Suprapubic skin (tissue), 4 donors: ENCODE measurements around the gene SLC1A3. TPM values are rescaled to one million over a fixed set of nuclear protein-coding genes. Genes with fewer than 3 reads are reported as not detected.

Source experiments
- DNase-seq, 2 donors: peaks; one replicate each; pipeline ENCODE4 v3.0.0-alpha.2; 2019; ENCODE audit warnings: low spot score in 2 of 2
- H3K27ac ChIP-seq: fragments of 200-600 bp; sonication (generic); one replicate; pipeline ENCODE4 v1.5.1; 2019
- H3K27me3 ChIP-seq: fragments of 200-600 bp; sonication (generic); one replicate; pipeline ENCODE4 v1.5.1; 2019
- H3K36me3 ChIP-seq: fragments of 200-600 bp; sonication (generic); one replicate; pipeline ENCODE4 v1.5.1; 2019
- H3K4me1 ChIP-seq: fragments of 200-600 bp; sonication (generic); one replicate; pipeline ENCODE4 v1.5.1; 2019
- H3K4me3 ChIP-seq: fragments of 200-600 bp; sonication (generic); one replicate; pipeline ENCODE4 v1.5.1; 2019; ENCODE audit warnings: mild to moderate bottlenecking
- H3K9me3 ChIP-seq: fragments of 200-600 bp; sonication (generic); one replicate; pipeline ENCODE4 v1.5.1; 2019
- EP300 ChIP-seq: sonication (generic); formaldehyde crosslinking; IDR thresholded peaks from one replicate; pipeline ENCODE4 v1.6.1; 2017; ENCODE audit warnings: antibody characterized with exemption
- POLR2A ChIP-seq, 2 donors: fragments of 450-650 bp; IDR thresholded peaks; one replicate each; pipeline ENCODE4 v1.6.1; 2017; ENCODE audit warnings: antibody characterized with exemption in 2 of 2, mild to moderate bottlenecking in 2 of 2, moderate library complexity in 2 of 2
- POLR2AphosphoS5 ChIP-seq, 3 donors: sonication (generic); formaldehyde crosslinking; IDR thresholded peaks; one replicate each; pipeline ENCODE4 v1.6.1; 2017; ENCODE audit warnings: antibody characterized with exemption in 3 of 3
- WGBS: methylation state at CpG from one replicate; pipeline ENCODE4 v1.1.5; 2018; 5-methylcytosine and 5-hydroxymethylcytosine counted together
- total RNA-seq, 4 donors: library from RNA; depleted of rRNA; stranded (reverse); fragments of >200 nt; gene quantifications; one replicate each; pipeline ENCODE4 v1.1.0, GENCODE V29; 2016
- TF ChIP-seq, protein P1 (sequence below), 2 donors: fragments of 200-600 bp in 1 of 2; fragments of 450-650 bp in 1 of 2; sonication (generic) in 1 of 2; IDR thresholded peaks; one replicate each; pipeline ENCODE4 v1.5.1; 2016 to 2019; ENCODE audit warnings: antibody characterized with exemption in 2 of 2, mild to moderate bottlenecking in 1 of 2, moderate library complexity in 1 of 2

The SLC1A3 gene
- total RNA-seq, 4 donors from 2014 or later: 19.8 to 34.2 (median 25.3) TPM

DNA sequence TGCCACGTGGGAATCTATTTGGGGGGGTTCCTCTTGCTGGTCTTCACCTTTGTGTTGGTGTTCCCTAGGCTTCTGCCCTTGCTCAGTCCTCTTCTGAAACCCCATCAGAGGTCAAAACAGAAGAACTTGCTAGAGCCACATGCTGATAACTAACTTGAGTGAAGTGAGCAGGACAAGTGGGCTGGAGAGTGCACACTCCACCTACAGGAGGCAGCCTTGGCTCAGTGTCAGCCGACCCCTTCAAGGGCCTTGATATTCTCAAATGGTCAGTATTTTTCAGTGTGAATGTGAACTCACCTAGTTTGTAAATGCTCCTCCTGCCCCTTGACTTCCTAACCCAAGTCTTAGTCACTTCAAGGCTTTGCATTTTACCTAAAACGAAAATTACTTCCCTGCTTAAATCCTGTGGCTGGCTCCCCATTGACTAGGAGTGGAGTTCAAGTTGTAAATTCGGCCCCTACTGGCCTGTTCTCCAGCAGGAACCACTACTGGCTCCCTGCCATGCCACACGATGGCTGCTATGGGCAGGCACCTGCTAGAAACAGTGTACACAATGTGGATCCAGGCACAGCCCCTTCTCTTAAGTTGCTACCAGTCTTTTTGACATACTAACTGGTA lies 3.6 kb upstream of the SLC1A3 start:
- H3K36me3 ChIP-seq: no peaks in the 10 kb centered on the region
- H3K27ac ChIP-seq: no peak overlapping the region
- DNase-seq: no peak
- WGBS: 75% methylated on average over 4 of the region's 5 CpGs
- H3K27me3 ChIP-seq: no peaks in the 10 kb centered on the region
- H3K4me3 ChIP-seq: no peak overlapping the region
- peaks cover 10% of the 10 kb centered on the region for H3K4me1 ChIP-seq
- TF ChIP-seq POLR2AphosphoS5 (IDR thresholded peaks at IDR 0.05) (no peak), EP300 (no peak), POLR2A (IDR thresholded peaks at IDR 0.05) (no peak)
- TF ChIP-seq, protein P1, sequence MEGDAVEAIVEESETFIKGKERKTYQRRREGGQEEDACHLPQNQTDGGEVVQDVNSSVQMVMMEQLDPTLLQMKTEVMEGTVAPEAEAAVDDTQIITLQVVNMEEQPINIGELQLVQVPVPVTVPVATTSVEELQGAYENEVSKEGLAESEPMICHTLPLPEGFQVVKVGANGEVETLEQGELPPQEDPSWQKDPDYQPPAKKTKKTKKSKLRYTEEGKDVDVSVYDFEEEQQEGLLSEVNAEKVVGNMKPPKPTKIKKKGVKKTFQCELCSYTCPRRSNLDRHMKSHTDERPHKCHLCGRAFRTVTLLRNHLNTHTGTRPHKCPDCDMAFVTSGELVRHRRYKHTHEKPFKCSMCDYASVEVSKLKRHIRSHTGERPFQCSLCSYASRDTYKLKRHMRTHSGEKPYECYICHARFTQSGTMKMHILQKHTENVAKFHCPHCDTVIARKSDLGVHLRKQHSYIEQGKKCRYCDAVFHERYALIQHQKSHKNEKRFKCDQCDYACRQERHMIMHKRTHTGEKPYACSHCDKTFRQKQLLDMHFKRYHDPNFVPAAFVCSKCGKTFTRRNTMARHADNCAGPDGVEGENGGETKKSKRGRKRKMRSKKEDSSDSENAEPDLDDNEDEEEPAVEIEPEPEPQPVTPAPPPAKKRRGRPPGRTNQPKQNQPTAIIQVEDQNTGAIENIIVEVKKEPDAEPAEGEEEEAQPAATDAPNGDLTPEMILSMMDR (IDR thresholded peaks at IDR 0.05): no peak
- no peaks in the 10 kb centered on the region for H3K9me3 ChIP-seq

DNA sequence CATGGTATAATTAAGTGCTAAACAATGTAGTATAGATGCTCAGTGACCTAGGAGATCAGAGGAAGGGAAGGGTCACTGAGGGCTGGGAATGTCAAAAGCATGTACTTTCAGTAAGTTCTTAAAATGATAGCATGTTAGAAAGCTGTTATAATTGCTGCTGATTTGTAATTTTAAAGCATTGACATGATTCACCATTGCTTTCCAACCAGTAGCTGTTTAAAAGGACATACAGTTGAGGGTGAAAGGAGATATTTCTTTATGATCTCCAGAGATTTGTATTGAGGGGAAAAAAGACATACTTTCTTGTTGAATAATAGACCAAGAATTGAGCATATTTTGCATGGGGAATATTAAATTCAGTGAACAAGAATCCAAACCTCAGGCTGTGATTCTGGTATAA lies 1.2 kb upstream of the SLC1A3 start:
- no peak for DNase-seq
- no peaks in the 10 kb centered on the region for H3K27me3 ChIP-seq
- H3K4me3 ChIP-seq: no peak overlapping the region
- no peaks in the 10 kb centered on the region for H3K36me3 ChIP-seq
- H3K4me1 ChIP-seq: peaks cover 16% of the 10 kb centered on the region
- H3K9me3 ChIP-seq: no peaks in the 10 kb centered on the region
- no peak overlapping the region for H3K27ac ChIP-seq
- TF ChIP-seq POLR2AphosphoS5 (IDR thresholded peaks at IDR 0.05) (no peak), POLR2A (IDR thresholded peaks at IDR 0.05) (no peak), EP300 (no peak)
- TF ChIP-seq, protein P1 (IDR thresholded peaks at IDR 0.05): no peak

DNA sequence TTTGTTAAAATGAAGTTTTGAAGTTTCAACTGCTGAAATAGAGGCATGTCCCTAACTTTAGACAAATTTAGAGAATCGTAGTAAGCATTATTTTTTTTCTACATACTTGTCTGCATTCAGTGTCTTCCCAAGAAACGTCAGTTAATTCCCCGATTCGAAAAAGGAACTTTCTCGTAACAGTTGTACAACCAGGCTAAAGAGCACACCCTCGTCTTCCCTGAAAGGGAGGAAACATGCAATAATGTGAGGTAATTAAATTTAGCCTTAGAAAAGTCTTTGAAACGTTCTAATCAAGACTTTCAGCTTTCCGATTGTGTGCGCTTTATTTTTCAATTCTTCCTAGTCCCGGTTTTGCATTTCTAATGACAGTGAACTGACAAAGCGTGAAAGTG lies 374 bp upstream of the SLC1A3 start:
- H3K27ac ChIP-seq: no peak overlapping the region
- TF ChIP-seq POLR2A (IDR thresholded peaks at IDR 0.05) (no peak), EP300 (no peak), POLR2AphosphoS5 (IDR thresholded peaks at IDR 0.05) (no peak)
- TF ChIP-seq, protein P1 (IDR thresholded peaks at IDR 0.05): no peak
- no peak for DNase-seq
- 2% methylated on average over 11 of the region's 11 CpGs for WGBS
- H3K4me1 ChIP-seq: peaks cover 16% of the 10 kb centered on the region
- no peaks in the 10 kb centered on the region for H3K9me3 ChIP-seq
- peak overlapping the region; percentile 51 for H3K4me3 ChIP-seq
- H3K27me3 ChIP-seq: no peaks in the 10 kb centered on the region
- H3K36me3 ChIP-seq: no peaks in the 10 kb centered on the region

DNA sequence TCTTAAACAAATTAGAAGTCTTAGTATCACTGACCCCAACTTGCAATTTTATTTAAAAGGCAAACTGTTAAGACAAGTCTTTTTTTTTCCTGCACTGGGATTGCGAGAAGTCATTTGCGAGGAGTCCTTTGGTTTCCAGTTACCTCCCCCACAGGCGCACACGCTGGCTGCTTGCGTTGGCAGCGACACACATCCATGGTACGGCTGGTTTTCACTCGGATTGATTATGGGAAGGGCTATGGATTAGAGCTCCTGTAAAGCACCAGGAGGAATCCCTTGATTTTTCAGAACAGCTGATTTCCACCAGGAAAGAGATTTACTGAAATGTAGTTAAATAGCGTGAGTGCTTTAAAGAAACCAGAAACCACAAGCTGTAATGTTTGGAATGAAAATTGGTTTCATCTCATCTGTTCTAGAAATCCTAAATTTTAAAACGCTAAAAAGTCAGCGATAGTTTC lies 737 bp downstream of the SLC1A3 start:
- 1% methylated on average over 11 of the region's 11 CpGs for WGBS
- Histone ChIP-seq H3K27ac (no peak overlapping the region), H3K4me1 (peaks cover 16% of the 10 kb centered on the region), H3K36me3 (no peaks in the 10 kb centered on the region), H3K4me3 (peak overlapping the region; percentile 51), H3K9me3 (no peaks in the 10 kb centered on the region), H3K27me3 (no peaks in the 10 kb centered on the region)
- no peak for DNase-seq
- TF ChIP-seq, protein P1 (IDR thresholded peaks at IDR 0.05): no peak
- no peak for TF ChIP-seq POLR2A (IDR thresholded peaks at IDR 0.05)
- TF ChIP-seq EP300: no peak
- TF ChIP-seq POLR2AphosphoS5 (IDR thresholded peaks at IDR 0.05): no peak

DNA sequence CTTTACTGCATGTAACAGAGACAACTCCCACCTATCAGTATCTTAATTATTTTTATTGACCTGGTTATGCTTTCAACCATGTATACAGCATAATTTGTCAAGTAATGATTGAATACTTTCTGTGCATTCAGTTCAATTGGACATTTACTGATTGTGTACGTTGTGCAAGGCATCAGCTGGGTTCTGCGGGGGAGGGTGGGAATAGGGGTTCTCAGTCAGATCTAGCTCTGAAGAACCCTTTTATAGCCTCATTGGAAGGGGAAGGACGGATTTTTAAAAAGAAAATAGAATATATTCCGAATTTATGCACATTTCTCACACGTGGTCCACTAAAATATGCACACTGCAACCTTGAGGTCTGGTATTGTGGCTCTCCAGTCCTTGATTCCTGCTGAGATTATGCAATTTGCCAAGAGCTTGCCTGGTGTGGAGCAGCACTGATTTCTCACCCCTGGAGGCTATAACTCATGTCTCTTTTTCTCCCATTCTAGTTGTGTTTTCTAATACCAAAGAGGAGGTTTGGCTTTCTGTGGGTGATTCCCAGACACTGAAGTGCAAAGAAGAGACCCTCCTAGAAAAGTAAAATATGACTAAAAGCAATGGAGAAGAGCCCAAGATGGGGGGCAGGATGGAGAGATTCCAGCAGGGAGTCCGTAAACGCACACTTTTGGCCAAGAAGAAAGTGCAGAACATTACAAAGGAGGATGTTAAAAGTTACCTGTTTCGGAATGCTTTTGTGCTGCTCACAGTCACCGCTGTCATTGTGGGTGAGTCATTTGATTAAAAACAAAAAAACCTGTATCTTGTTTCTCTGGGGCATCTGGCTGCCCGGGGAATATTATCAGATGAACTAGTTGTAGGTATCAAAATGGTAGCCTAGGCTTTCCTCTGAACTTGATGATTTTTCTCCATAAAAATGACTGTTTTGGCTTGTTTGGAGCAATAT lies 1.7 kb downstream of the SLC1A3 start:
- Histone ChIP-seq H3K27me3 (no peaks in the 10 kb centered on the region), H3K9me3 (no peaks in the 10 kb centered on the region), H3K4me3 (peak overlapping the region; percentile 51), H3K27ac (no peak overlapping the region), H3K4me1 (peaks cover 16% of the 10 kb centered on the region), H3K36me3 (no peaks in the 10 kb centered on the region)
- DNase-seq: no peak
- 39% methylated on average over 10 of the region's 10 CpGs for WGBS
- TF ChIP-seq POLR2AphosphoS5 (IDR thresholded peaks at IDR 0.05): no peak
- no peak for TF ChIP-seq POLR2A (IDR thresholded peaks at IDR 0.05)
- TF ChIP-seq, protein P1 (IDR thresholded peaks at IDR 0.05): no peak
- TF ChIP-seq EP300: no peak
